NT2/D1 (cell line): Measurements from ENCODE around the gene HSD17B14.

Experiments used
- SUZ12 ChIP-seq: IDR thresholded peaks from 2 replicates; pipeline ENCODE4 v1.6.1; 2011; ENCODE audit not compliant: insufficient read length, insufficient read depth; ENCODE audit errors: extremely low read depth
- ZNF274 ChIP-seq: IDR thresholded peaks from 2 replicates; pipeline ENCODE4 v1.6.1; 2011; ENCODE audit warnings: mild to moderate bottlenecking, low read depth, low read length

DNA sequence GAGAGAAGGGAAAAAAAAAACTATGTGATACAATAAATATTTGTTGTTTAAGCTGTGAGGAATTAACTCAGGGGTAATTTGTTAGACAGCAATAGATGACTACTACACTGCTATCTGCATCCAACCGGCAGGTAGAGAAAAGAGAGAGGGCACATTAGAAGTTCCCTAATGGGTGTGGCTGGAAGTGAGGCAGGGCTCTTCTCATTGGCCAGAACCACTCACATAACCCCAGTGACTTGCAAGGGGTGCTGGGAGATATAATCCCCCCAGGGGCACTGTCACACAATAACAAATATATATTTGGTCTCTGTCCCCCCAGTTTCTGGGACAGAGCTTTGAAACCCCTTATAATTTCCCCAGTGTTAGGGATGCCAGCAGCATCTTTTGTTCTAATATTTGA is 56.7 kb downstream of the HSD17B14 start:
- TF ChIP-seq ZNF274, result no peak
- no peak for TF ChIP-seq SUZ12
